Body of pancreas (tissue), 4 donors: ENCODE results near the gene MYOG. TPM values are rescaled to one million over a fixed set of nuclear protein-coding genes. Genes with fewer than 3 reads are reported as not detected.

Source experiments
- ATAC-seq: fragments of 150-250 bp; one replicate; pipeline ENCODE4 v1.9.1; 2016
- DNase-seq, 4 donors: peaks; one replicate each; pipeline ENCODE4 v3.0.0-alpha.2; 2019
- H3K27ac ChIP-seq, 4 donors: fragments of 200-600 bp; sonication (generic); 1 replicate in 3 of 4; 2 replicates in 1 of 4; pipeline versions ENCODE4 v1.5.1 to v1.6.1; 2016 to 2019; ENCODE audit warnings: mild to moderate bottlenecking in 1 of 4, mixed read lengths in 1 of 4, moderate library complexity in 1 of 4
- H3K27me3 ChIP-seq, 2 donors: fragments of 200-600 bp; sonication (generic); one replicate each; pipeline ENCODE4 v1.6.0; 2016; ENCODE audit warnings: mild to moderate bottlenecking in 1 of 2
- H3K36me3 ChIP-seq, 2 donors: fragments of 200-600 bp; sonication (generic); replicated peaks in 1 of 2; 2 replicates each; pipeline ENCODE4 v1.5.1; 2016; ENCODE audit warnings: low read depth in 2 of 2; ENCODE audit not compliant: insufficient read depth in 1 of 2
- H3K4me1 ChIP-seq: fragments of 200-600 bp; sonication (generic); one replicate; pipeline ENCODE4 v1.6.0; 2016
- H3K4me3 ChIP-seq, 2 donors: fragments of 200-600 bp; sonication (generic); 1 replicate in 1 of 2; 2 replicates in 1 of 2; pipeline ENCODE4 v1.5.1; 2016 to 2019
- H3K9me3 ChIP-seq, 3 donors: fragments of 200-600 bp; sonication (generic); 1 replicate in 2 of 3; 2 replicates in 1 of 3; pipeline ENCODE4 v1.5.1; 2016
- POLR2A ChIP-seq, 3 donors: fragments of 450-650 bp; IDR thresholded peaks; one replicate each; pipeline ENCODE4 v1.6.1; 2016; ENCODE audit warnings: antibody characterized with exemption in 3 of 3, mild to moderate bottlenecking in 2 of 3
- WGBS, 2 donors: methylation state at CpG; one replicate each; pipeline ENCODE4 v1.1.5; 2017; 5-methylcytosine and 5-hydroxymethylcytosine counted together
- intact Hi-C: fragments of 100-400 bp; cut with DNase I; formaldehyde crosslinking; loops from one replicate; pipeline ENCODE4 v1.15.1; 2023
- total RNA-seq, 2 donors: library from RNA; depleted of rRNA; stranded (reverse); fragments of >200 nt; gene quantifications; one replicate each; pipeline ENCODE4 v1.1.0, GENCODE V29; 2016
- TF ChIP-seq, protein P1 (sequence below), 7 experiments: fragments of 450-650 bp in 4 of 7; fragments of 200-600 bp in 3 of 7; sonication (generic) in 3 of 7; IDR thresholded peaks; one replicate each; pipeline ENCODE4 v1.5.1; 2016 to 2019; ENCODE audit warnings: antibody characterized with exemption in 7 of 7

Gene MYOG
- total RNA-seq, 2 donors from 2014 or later, result not detected

DNA sequence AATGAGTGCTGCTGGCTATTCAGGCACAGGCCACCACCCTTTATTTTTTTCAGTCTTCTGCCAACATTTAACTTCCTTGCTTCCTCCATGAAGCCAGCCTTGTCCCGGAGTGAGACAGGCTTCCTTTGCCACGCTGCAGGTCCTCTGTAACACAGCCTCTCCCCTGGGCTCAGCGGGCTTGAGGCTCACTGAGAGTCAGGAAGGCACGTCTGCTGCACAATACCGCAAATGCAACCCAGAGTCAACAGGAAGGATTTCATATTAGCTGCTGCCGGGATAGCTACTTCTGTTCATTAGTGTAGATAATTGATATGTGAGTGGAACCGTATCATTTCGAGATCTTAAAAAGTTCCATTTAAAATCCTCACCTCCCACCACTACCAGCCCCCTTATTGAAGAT is 22.5 kb downstream of the MYOG start:
- H3K4me3 ChIP-seq, result no peak overlapping the region
- H3K36me3 ChIP-seq, result no peaks in the 10 kb centered on the region
- no peaks in the 10 kb centered on the region for H3K27me3 ChIP-seq
- H3K27ac ChIP-seq, result no peak overlapping the region
- DNase-seq (no peak), ATAC-seq (no peak)
- H3K4me1 ChIP-seq, result no peaks in the 10 kb centered on the region
- no peak for TF ChIP-seq POLR2A (IDR thresholded peaks at IDR 0.05)
- TF ChIP-seq, protein P1, sequence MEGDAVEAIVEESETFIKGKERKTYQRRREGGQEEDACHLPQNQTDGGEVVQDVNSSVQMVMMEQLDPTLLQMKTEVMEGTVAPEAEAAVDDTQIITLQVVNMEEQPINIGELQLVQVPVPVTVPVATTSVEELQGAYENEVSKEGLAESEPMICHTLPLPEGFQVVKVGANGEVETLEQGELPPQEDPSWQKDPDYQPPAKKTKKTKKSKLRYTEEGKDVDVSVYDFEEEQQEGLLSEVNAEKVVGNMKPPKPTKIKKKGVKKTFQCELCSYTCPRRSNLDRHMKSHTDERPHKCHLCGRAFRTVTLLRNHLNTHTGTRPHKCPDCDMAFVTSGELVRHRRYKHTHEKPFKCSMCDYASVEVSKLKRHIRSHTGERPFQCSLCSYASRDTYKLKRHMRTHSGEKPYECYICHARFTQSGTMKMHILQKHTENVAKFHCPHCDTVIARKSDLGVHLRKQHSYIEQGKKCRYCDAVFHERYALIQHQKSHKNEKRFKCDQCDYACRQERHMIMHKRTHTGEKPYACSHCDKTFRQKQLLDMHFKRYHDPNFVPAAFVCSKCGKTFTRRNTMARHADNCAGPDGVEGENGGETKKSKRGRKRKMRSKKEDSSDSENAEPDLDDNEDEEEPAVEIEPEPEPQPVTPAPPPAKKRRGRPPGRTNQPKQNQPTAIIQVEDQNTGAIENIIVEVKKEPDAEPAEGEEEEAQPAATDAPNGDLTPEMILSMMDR (IDR thresholded peaks at IDR 0.05), result no peak
- WGBS, 2 donors, result 66 to 85% methylated on average over 8 of the region's 8 CpGs
- H3K9me3 ChIP-seq, result no peaks in the 10 kb centered on the region
- intact Hi-C loops, result no loop called here

DNA sequence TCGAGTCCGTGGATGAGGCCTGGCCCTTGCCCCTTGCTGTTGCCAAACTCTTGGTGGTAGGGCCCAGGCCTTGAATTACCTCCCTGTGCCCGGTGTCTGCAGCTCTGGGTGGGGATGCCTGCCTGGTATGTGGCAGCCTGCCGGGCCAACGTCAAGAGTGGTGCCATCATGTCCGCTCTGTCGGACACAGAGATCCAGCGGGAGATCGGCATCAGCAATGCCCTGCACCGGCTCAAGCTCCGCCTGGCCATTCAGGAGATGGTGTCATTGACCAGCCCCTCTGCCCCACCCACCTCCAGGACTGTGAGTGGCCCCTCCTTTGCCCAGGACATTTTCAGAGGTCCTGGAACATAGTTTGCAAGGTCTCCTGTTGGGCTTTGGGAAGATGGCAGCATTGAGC is 25.7 kb downstream of the MYOG start:
- no peak for TF ChIP-seq POLR2A (IDR thresholded peaks at IDR 0.05)
- TF ChIP-seq, protein P1 (IDR thresholded peaks at IDR 0.05), result no peak
- Histone ChIP-seq H3K4me1 (no peaks in the 10 kb centered on the region), H3K27ac (no peak overlapping the region), H3K4me3 (no peak overlapping the region), H3K36me3 (no peaks in the 10 kb centered on the region), H3K9me3 (no peaks in the 10 kb centered on the region), H3K27me3 (no peaks in the 10 kb centered on the region)
- ATAC-seq, result no peak
- WGBS, 2 donors, result 80 to 86% methylated on average over 3 to 11 of the region's 11 CpGs
- DNase-seq, result no peak
- intact Hi-C loops, result no loop called here

DNA sequence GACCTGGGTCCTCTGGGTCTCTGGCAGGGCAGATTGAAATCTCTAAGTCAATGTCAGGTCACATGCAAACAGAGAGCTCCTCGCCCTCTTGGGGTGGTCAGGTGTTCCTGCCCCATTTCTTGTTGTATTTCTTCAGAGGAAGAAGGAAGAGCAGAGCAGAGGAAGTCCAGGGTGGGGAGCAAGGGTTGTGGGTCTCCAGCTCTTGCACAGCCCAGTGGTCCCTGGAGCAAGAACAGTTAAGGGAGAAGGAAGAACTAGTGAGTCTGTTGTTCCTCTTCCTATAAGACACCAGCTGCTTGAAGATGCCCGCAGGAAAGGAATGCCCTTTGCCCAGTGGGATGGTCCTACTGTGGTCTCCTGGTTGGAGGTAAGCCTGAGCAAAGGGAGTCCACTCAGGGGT is 26.3 kb downstream of the MYOG start:
- 63 to 71% methylated on average over 2 of the region's 2 CpGs for WGBS, 2 donors
- ATAC-seq, result no peak
- intact Hi-C loops, result no loop called here

DNA sequence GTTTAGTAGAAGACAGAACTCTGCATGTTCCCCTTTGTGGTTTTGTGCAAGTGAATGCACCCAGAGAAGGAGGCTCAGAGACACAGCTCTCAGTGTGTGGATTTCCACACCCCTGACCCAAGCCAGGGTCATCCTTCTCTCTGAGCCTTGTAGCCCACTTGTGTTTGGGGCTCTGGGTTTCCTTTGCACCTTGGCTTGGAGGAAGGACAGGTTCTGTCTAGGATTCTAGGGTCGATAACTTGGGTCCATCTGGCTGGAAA is 27.2 kb downstream of the MYOG start:
- H3K27me3 ChIP-seq, result peaks cover 0 to 2% of the 10 kb centered on the region in 2 donors
- no peak overlapping the region for H3K4me3 ChIP-seq
- TF ChIP-seq, protein P1 (IDR thresholded peaks at IDR 0.05), result no peak
- intact Hi-C loops, result no loop called here
- ATAC-seq, result no peak
- H3K9me3 ChIP-seq, result no peaks in the 10 kb centered on the region
- H3K36me3 ChIP-seq, result no peaks in the 10 kb centered on the region
- WGBS, 2 donors, result 58% methylated on average over 1 of the region's 1 CpG; no CpG with 5 or more reads in 1 of the 2 donors
- H3K27ac ChIP-seq, result no peak overlapping the region
- no peak for DNase-seq
- H3K4me1 ChIP-seq, result no peaks in the 10 kb centered on the region

More for the DNA sequence above, 26.3 kb downstream of the MYOG start:
- no peak for DNase-seq
- no peaks in the 10 kb centered on the region for H3K9me3 ChIP-seq
- H3K27ac ChIP-seq, result no peak overlapping the region
- no peak overlapping the region for H3K4me3 ChIP-seq
- no peaks in the 10 kb centered on the region for H3K27me3 ChIP-seq
- no peak for TF ChIP-seq POLR2A (IDR thresholded peaks at IDR 0.05)
- TF ChIP-seq, protein P1 (IDR thresholded peaks at IDR 0.05), result no peak
- H3K4me1 ChIP-seq, result no peaks in the 10 kb centered on the region
- no peaks in the 10 kb centered on the region for H3K36me3 ChIP-seq

DNA sequence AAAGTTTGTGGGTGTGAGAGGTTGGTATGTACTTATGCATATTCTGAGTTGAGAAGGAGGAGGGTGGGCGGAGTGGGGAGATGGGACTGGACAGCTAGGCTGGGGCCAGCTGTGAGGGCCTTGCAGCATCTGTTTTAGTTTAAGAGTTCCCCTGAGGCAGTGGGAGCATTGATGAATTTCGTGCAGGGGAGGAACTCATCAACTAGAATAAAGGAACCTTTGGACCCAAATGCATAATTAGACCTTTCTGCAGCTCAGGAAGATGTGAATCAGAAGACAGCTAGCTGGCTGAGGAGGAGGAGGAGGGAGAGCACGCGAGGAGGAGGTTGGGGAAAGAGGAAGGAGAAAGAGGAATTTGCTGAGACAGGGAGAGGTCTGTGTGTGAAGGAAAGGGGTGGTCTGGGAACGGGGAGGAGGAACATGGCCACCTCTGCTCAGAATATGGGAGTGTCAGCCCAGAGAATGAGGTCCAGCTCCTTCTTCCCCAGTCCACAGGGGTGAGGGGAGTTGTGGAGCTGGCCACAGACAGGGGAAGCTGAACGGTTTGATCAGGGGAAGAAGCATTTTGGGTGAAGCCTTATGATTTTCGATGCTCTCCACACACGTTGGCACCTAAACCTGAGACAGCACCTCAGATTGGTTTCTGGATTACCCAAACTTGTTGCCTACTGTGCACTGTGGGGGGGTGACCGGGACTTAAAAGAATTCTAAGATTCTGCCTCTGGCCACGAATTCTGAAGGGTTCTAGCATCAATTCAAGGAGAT is 27.7 kb downstream of the MYOG start:
- Histone ChIP-seq H3K27me3 (peaks cover 0 to 3% of the 10 kb centered on the region in 2 donors), H3K4me3 (no peak overlapping the region), H3K27ac (no peak overlapping the region), H3K36me3 (no peaks in the 10 kb centered on the region), H3K4me1 (no peaks in the 10 kb centered on the region), H3K9me3 (no peaks in the 10 kb centered on the region)
- DNase-seq (no peak), ATAC-seq (no peak)
- whole genome bisulfite sequencing, 2 donors, result 29 to 40% methylated on average over 9 to 10 of the region's 10 CpGs
- no peak for TF ChIP-seq POLR2A (IDR thresholded peaks at IDR 0.05)
- TF ChIP-seq, protein P1 (IDR thresholded peaks at IDR 0.05), result no peak
- intact Hi-C loops, result no loop called here
